ENCODE measurements around the gene PDRG1. TPM values are rescaled to one million over a fixed set of nuclear protein-coding genes. Genes with fewer than 3 reads are reported as not detected.

Gene PDRG1
- polyA plus RNA-seq, 4 donors = 19.8 to 22.2 (median 20.7) TPM

- no peak for DNase-seq (ENCODE audit: low read depth in 4 of 4, low spot score in 2 of 4)
These were observed 16.0 kb upstream of the PDRG1 start, which contains the start of gene XKR7 for GRCh38 chr20:31967830-31968249. Gene XKR7, plus strand, starts transcription at chr20:31968151. Its CDS starts 25 bp downstream, at chr20:31968176.

- no peak for DNase-seq (ENCODE audit: low read depth in 4 of 4, low spot score in 2 of 4)
These were observed 15.3 kb upstream of the PDRG1 start for GRCh38 chr20:31966991-31967655.

- no peak for DNase-seq (ENCODE audit: low read depth in 4 of 4, low spot score in 2 of 4)
These were observed 12.0 kb upstream of the PDRG1 start for GRCh38 chr20:31963889-31964288.

- DNase-seq (ENCODE audit: low read depth in 4 of 4, low spot score in 2 of 4) = no peak
These were observed 10.9 kb upstream of the PDRG1 start for GRCh38 chr20:31962761-31963160.

GRCh38 chr20:31956556-31957526, 5.0 kb upstream of the PDRG1 start:
- no peak for DNase-seq (ENCODE audit: low read depth in 4 of 4, low spot score in 2 of 4)

GRCh38 chr20:31954500-31954899, 2.7 kb upstream of the PDRG1 start:
- no peak for DNase-seq (ENCODE audit: low read depth in 4 of 4, low spot score in 2 of 4)

- no peak for DNase-seq (ENCODE audit: low read depth in 4 of 4, low spot score in 2 of 4)
These were observed 1.8 kb upstream of the PDRG1 start for GRCh38 chr20:31953556-31954148.

GRCh38 chr20:31951203-31951529, 680 bp downstream of the PDRG1 start:
- no peak for DNase-seq (ENCODE audit: low read depth in 4 of 4, low spot score in 2 of 4)

GRCh38 chr20:31949877-31950646, 1.8 kb downstream of the PDRG1 start:
- no peak for DNase-seq (ENCODE audit: low read depth in 4 of 4, low spot score in 2 of 4)

GRCh38 chr20:31948008-31948407, 3.8 kb downstream of the PDRG1 start:
- no peak for DNase-seq (ENCODE audit: low read depth in 4 of 4, low spot score in 2 of 4)

GRCh38 chr20:31945785-31946184, 6.1 kb downstream of the PDRG1 start:
- no peak for DNase-seq (ENCODE audit: low read depth in 4 of 4, low spot score in 2 of 4)

GRCh38 chr20:31945319-31945718, 6.5 kb downstream of the PDRG1 start:
- DNase-seq (ENCODE audit: low read depth in 4 of 4, low spot score in 2 of 4) = no peak

- no peak for DNase-seq (ENCODE audit: low read depth in 4 of 4, low spot score in 2 of 4)
These were observed 8.8 kb downstream of the PDRG1 start for GRCh38 chr20:31943052-31943471.

GRCh38 chr20:31939661-31940060, 12.2 kb downstream of the PDRG1 start:
- no peak for DNase-seq (ENCODE audit: low read depth in 4 of 4, low spot score in 2 of 4)

GRCh38 chr20:31937820-31938219, 14.0 kb downstream of the PDRG1 start:
- DNase-seq (ENCODE audit: low read depth in 4 of 4, low spot score in 2 of 4) = no peak

- no peak for DNase-seq (ENCODE audit: low read depth in 4 of 4, low spot score in 2 of 4)
These were observed 15.4 kb downstream of the PDRG1 start for GRCh38 chr20:31936420-31936819.

GRCh38 chr20:31934968-31935764, 16.7 kb downstream of the PDRG1 start:
- no peak for DNase-seq (ENCODE audit: low read depth in 4 of 4, low spot score in 2 of 4)

- no peak for DNase-seq (ENCODE audit: low read depth in 4 of 4, low spot score in 2 of 4)
These were observed 17.4 kb downstream of the PDRG1 start for GRCh38 chr20:31934491-31934890.

- DNase-seq (ENCODE audit: low read depth in 4 of 4, low spot score in 2 of 4) = no peak
These were observed 18.1 kb downstream of the PDRG1 start for GRCh38 chr20:31933698-31934097.

GRCh38 chr20:31930779-31931178, 21.1 kb downstream of the PDRG1 start:
- no peak for DNase-seq (ENCODE audit: low read depth in 4 of 4, low spot score in 2 of 4)

All from left renal cortex interstitium (tissue), 4 donors.